Spleen (tissue), 11 donors: ENCODE measurements around the gene LIPI. TPM values are rescaled to one million over a fixed set of nuclear protein-coding genes. Genes with fewer than 3 reads are reported as not detected.

Source experiments
- DNase-seq: peaks from one replicate; pipeline ENCODE4 v3.0.0-alpha.2; 2020
- H3K27ac ChIP-seq, 8 donors: fragments of 200-600 bp; sonication (generic) in 7 of 8; 1 replicate in 4 of 8; 2 replicates in 4 of 8; pipeline versions ENCODE4 v1.5.0 to v1.8.0; 2016 to 2021; ENCODE audit warnings: inconsistent platforms in 4 of 8, mild to moderate bottlenecking in 4 of 8, moderate library complexity in 1 of 8
- H3K27me3 ChIP-seq, 7 donors: fragments of 200-600 bp; sonication (generic) in 6 of 7; replicated peaks in 1 of 7; 1 replicate in 4 of 7; 2 replicates in 3 of 7; pipeline versions ENCODE4 v1.5.0 to v1.8.0; 2016 to 2021; ENCODE audit warnings: inconsistent platforms in 3 of 7, mild to moderate bottlenecking in 1 of 7
- H3K36me3 ChIP-seq, 6 donors: fragments of 200-600 bp; sonication (generic) in 5 of 6; 1 replicate in 4 of 6; 2 replicates in 2 of 6; pipeline versions ENCODE4 v1.5.0 to v1.8.0; 2016 to 2021; ENCODE audit warnings: inconsistent platforms in 2 of 6
- H3K4me1 ChIP-seq, 6 donors: fragments of 200-600 bp; sonication (generic) in 5 of 6; 1 replicate in 3 of 6; 2 replicates in 3 of 6; pipeline versions ENCODE4 v1.5.0 to v1.8.0; 2016 to 2021; ENCODE audit warnings: inconsistent platforms in 3 of 6
- H3K4me3 ChIP-seq, 8 donors: fragments of 200-600 bp; sonication (generic) in 7 of 8; 1 replicate in 4 of 8; 2 replicates in 4 of 8; pipeline versions ENCODE4 v1.5.0 to v1.8.0; 2016 to 2021; ENCODE audit warnings: inconsistent platforms in 4 of 8, mild to moderate bottlenecking in 4 of 8, moderate library complexity in 2 of 8
- H3K9me3 ChIP-seq, 8 donors: fragments of 200-600 bp; sonication (generic) in 7 of 8; 1 replicate in 4 of 8; 2 replicates in 4 of 8; pipeline versions ENCODE4 v1.5.0 to v1.8.0; 2016 to 2021; ENCODE audit warnings: inconsistent platforms in 4 of 8
- POLR2A ChIP-seq, 3 donors: fragments of 450-650 bp; IDR thresholded peaks; one replicate each; pipeline ENCODE4 v1.5.1; 2017; ENCODE audit warnings: antibody characterized with exemption in 3 of 3, mild to moderate bottlenecking in 1 of 3
- POLR2AphosphoS5 ChIP-seq, 3 donors: sonication (generic); formaldehyde crosslinking; IDR thresholded peaks; one replicate each; pipeline ENCODE4 v1.5.1; 2017; ENCODE audit warnings: antibody characterized with exemption in 3 of 3
- WGBS, 5 donors: extraction: QIAGEN DNeasy Blood & Tissue Kit in 3 of 5; methylation state at CpG; one replicate each; pipeline versions ENCODE4 v1.1.5 to v1.1.7; 2013 to 2018; 5-methylcytosine and 5-hydroxymethylcytosine counted together
- intact Hi-C: fragments of 100-400 bp; cut with DNase I; formaldehyde crosslinking; loops from one replicate; pipeline ENCODE4 v1.15.0; 2023; ENCODE audit warnings: low total_unique reads
- polyA plus RNA-seq, 3 donors: library from polyadenylated mRNA; stranded (reverse); fragments of 200-250 nt; gene quantifications; one replicate each; pipeline ENCODE4 v1.2.1, GENCODE V29; 2013
- total RNA-seq, 7 donors: library from RNA; depleted of rRNA in 3 of 7; stranded (reverse); fragments of >200 nt in 3 of 7; fragmentation: NEBNext Ultra II Directional in 4 of 7; extraction: Animal tissue kit (Norgen Biotek cat#: 25700) in 4 of 7; gene quantifications; one replicate each; pipeline versions ENCODE4 v1.1.0 to v1.2.1, GENCODE V29; 2016 to 2021
- TF ChIP-seq, protein P1 (sequence below), 11 experiments: fragments of 200-600 bp in 7 of 11; fragments of 450-650 bp in 4 of 11; sonication (generic) in 4 of 11; IDR thresholded peaks in 8 of 11; conservative IDR thresholded peaks in 3 of 11; 1 replicate in 7 of 11; 2 replicates in 4 of 11; pipeline versions ENCODE4 v1.4.0 to v1.8.0; 2016 to 2021; ENCODE audit warnings: antibody characterized with exemption in 11 of 11, inconsistent platforms in 4 of 11, mild to moderate bottlenecking in 1 of 11
- donor health status: healthy with polysubstance abuse.
- donor health status: DM: no; HTN: no; CAD: no; lungs with moderate emphysema.
- donor health status: DM: no; HTN: no; CAD: no.
- donor health status: Bipolar disorder and iron deficiency.
- donor health status: healthy.
- donor health status: DM: no; HTN: no; CAD: no.
- donor health status: DM: yes; HTN: yes; CAD: no.

The LIPI gene
- total and polyA plus RNA-seq, 10 donors: not detected

DNA sequence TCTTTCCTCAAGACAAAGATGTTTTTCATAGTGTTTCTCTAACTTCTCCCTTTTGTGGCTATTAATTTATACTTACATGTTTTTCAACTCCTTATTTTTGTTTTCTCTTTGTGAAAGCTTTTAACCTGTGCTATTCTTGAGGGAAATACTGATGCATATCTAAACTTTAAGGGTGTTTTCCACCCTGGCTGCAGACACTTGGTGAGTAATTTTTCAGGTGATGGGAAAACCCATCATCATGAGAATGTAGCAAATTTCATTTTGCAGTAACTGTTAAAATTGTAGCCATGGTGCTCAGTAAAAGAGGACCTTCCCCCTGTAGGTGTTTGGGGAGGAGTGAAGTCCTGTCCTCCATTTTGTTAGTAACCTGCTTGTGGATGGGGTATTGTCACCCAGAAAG is 124.2 kb downstream of the LIPI start:
- TF ChIP-seq, protein P1, sequence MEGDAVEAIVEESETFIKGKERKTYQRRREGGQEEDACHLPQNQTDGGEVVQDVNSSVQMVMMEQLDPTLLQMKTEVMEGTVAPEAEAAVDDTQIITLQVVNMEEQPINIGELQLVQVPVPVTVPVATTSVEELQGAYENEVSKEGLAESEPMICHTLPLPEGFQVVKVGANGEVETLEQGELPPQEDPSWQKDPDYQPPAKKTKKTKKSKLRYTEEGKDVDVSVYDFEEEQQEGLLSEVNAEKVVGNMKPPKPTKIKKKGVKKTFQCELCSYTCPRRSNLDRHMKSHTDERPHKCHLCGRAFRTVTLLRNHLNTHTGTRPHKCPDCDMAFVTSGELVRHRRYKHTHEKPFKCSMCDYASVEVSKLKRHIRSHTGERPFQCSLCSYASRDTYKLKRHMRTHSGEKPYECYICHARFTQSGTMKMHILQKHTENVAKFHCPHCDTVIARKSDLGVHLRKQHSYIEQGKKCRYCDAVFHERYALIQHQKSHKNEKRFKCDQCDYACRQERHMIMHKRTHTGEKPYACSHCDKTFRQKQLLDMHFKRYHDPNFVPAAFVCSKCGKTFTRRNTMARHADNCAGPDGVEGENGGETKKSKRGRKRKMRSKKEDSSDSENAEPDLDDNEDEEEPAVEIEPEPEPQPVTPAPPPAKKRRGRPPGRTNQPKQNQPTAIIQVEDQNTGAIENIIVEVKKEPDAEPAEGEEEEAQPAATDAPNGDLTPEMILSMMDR (IDR thresholded peaks at IDR 0.05 in 8 of 11, conservative IDR thresholded peaks at IDR 0.05 in 3 of 11): no peak
- TF ChIP-seq POLR2A (IDR thresholded peaks at IDR 0.05) (no peak), POLR2AphosphoS5 (IDR thresholded peaks at IDR 0.05) (no peak)
- Histone ChIP-seq H3K9me3 (peaks cover 0 to 35% (median 26%) of the 10 kb centered on the region in 8 donors), H3K27me3 (no peaks in the 10 kb centered on the region), H3K27ac (no peak overlapping the region), H3K4me1 (no peaks in the 10 kb centered on the region), H3K36me3 (peaks cover 0 to 5% (median 0%) of the 10 kb centered on the region in 6 donors), H3K4me3 (no peak overlapping the region)
- intact Hi-C loops: no loop called here
- DNase-seq: no peak

DNA sequence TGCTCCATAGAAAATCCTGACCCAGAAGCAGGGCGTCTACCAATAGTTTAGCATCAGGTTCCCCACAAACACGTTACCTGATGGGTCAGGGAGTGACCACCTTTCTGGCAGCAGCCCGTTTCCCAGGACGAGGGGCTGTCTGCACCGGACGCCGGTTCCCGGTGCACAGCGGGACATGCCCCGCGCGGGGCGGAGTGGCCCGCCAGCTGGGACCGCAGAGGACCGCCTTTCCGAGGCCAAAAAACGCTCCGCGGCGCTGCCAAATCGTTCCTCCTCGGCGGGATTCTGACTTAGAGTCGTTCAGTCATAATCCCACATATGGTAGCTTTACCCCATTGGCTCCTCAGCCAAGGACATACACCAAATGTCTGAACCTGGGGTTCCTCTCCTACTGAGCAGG is 126.1 kb downstream of the LIPI start:
- TF ChIP-seq, protein P1 (IDR thresholded peaks at IDR 0.05 in 8 of 11, conservative IDR thresholded peaks at IDR 0.05 in 3 of 11): no peak
- TF ChIP-seq POLR2AphosphoS5 (IDR thresholded peaks at IDR 0.05) (no peak), POLR2A (IDR thresholded peaks at IDR 0.05) (no peak)
- Histone ChIP-seq H3K4me3 (no peak overlapping the region), H3K27ac (no peak overlapping the region), H3K4me1 (no peaks in the 10 kb centered on the region), H3K9me3 (peaks cover 0 to 50% (median 28%) of the 10 kb centered on the region in 8 donors), H3K36me3 (peaks cover 0 to 5% (median 0%) of the 10 kb centered on the region in 6 donors), H3K27me3 (no peaks in the 10 kb centered on the region)
- DNase-seq: no peak
- intact Hi-C loops: no loop called here
- 87 to 99% (median 96%) methylated on average over 25 of the region's 25 CpGs for WGBS, 5 donors

- H3K36me3 ChIP-seq: peaks cover 0 to 5% (median 0%) of the 10 kb centered on the region in 6 donors
- H3K27ac ChIP-seq: no peak overlapping the region
- H3K4me3 ChIP-seq: no peak overlapping the region
- DNase-seq: no peak
- TF ChIP-seq, protein P1 (IDR thresholded peaks at IDR 0.05 in 8 of 11, conservative IDR thresholded peaks at IDR 0.05 in 3 of 11): no peak
- TF ChIP-seq POLR2A (IDR thresholded peaks at IDR 0.05) (no peak), POLR2AphosphoS5 (IDR thresholded peaks at IDR 0.05) (no peak)
- peaks cover 0 to 54% (median 30%) of the 10 kb centered on the region in 8 donors for H3K9me3 ChIP-seq
- H3K27me3 ChIP-seq: no peaks in the 10 kb centered on the region
- no peaks in the 10 kb centered on the region for H3K4me1 ChIP-seq
- 93 to 99% (median 96%) methylated on average over 35 of the region's 35 CpGs for WGBS, 5 donors
- intact Hi-C loops: no loop called here
Observed at GRCh38 chr21:14084068-14084501, 126.7 kb downstream of the LIPI start.

GRCh38 chr21:14080764-14081096 is 130.0 kb downstream of the LIPI start:
- TF ChIP-seq, protein P1 (IDR thresholded peaks at IDR 0.05 in 8 of 11, conservative IDR thresholded peaks at IDR 0.05 in 3 of 11): no peak
- 83 to 96% (median 95%) methylated on average over 3 of the region's 3 CpGs for WGBS, 5 donors
- Histone ChIP-seq H3K27ac (no peak overlapping the region), H3K4me1 (no peaks in the 10 kb centered on the region), H3K36me3 (peaks cover 0 to 5% (median 0%) of the 10 kb centered on the region in 6 donors), H3K9me3 (peaks cover 0 to 85% (median 52%) of the 10 kb centered on the region in 8 donors), H3K27me3 (no peaks in the 10 kb centered on the region), H3K4me3 (no peak overlapping the region)
- no peak for DNase-seq
- intact Hi-C loops: no loop called here
